HG02884 (cell line): ENCODE measurements around the gene MAGEA6.
"Not testable (repeated sequence)": the region's sequence is repeated elsewhere in the genome, so short reads cannot be mapped to it uniquely, and the experiment has no call there.

Source experiments
- ATAC-seq: cut with Tn5 transposase; IDR thresholded peaks from one replicate; pipeline ENCODE4 v1.9.1; 2021; ENCODE audit warnings: mild to moderate bottlenecking, moderate library complexity; ENCODE audit not compliant: unreplicated experiment

MAGEA6 gene

GRCh38 chrX:152734143-152734858, 35.2 kb downstream of the MAGEA6 start:
- ATAC-seq = not testable (repeated sequence)

GRCh38 chrX:152733261-152733975, 36.1 kb downstream of the MAGEA6 start, which contains the start of the genes CSAG1 and MAGEA12:
Gene CSAG1, minus strand, starts transcription at chrX:152733721. Its CDS starts 1,261 bp downstream, at chrX:152732460.
Gene MAGEA12, plus strand, starts transcription at chrX:152733757. Its CDS starts 2,405 bp downstream, at chrX:152736162.
- ATAC-seq = no peak

GRCh38 chrX:152725409-152725808, 44.1 kb downstream of the MAGEA6 start:
- ATAC-seq = no peak
